Muscle layer of colon (tissue), 2 donors: ENCODE data around the gene ZNF606.
"Not testable (repeated sequence)": the region's sequence is repeated elsewhere in the genome, so short reads cannot be mapped to it uniquely, and the experiment has no call there.

ENCODE experiments used
- H3K27ac ChIP-seq: one replicate; pipeline ENCODE4 v1.7.0; 2013; ENCODE audit warnings: low read depth, mild to moderate bottlenecking, low read length, moderate library complexity
- H3K27me3 ChIP-seq, 2 donors: one replicate each; pipeline ENCODE4 v1.7.0; 2013; ENCODE audit warnings: low read length in 2 of 2, mild to moderate bottlenecking in 2 of 2; ENCODE audit not compliant: insufficient read depth in 2 of 2, control insufficient read depth in 1 of 2
- H3K36me3 ChIP-seq: one replicate; pipeline ENCODE4 v1.7.0; 2013; ENCODE audit warnings: mild to moderate bottlenecking, low read length; ENCODE audit not compliant: insufficient read depth
- H3K4me1 ChIP-seq: one replicate; pipeline ENCODE4 v1.7.0; 2013; ENCODE audit warnings: mild to moderate bottlenecking, low read length; ENCODE audit not compliant: insufficient read depth
- H3K4me3 ChIP-seq, 2 donors: one replicate each; pipeline ENCODE4 v1.7.0; 2013; ENCODE audit warnings: low read length in 2 of 2, low read depth in 1 of 2, mild to moderate bottlenecking in 1 of 2, moderate library complexity in 1 of 2
- H3K9ac ChIP-seq: one replicate; pipeline ENCODE4 v1.7.0; 2013; ENCODE audit warnings: low read length
- H3K9me3 ChIP-seq: one replicate; pipeline ENCODE4 v1.7.0; 2013; ENCODE audit warnings: mild to moderate bottlenecking, low read length
- donor health status: abdominal sarcoma.
- donor health status: Adenocarcinoma of cecum.

ZNF606 gene

GRCh38 chr19:58009301-58009665, 6.7 kb upstream of the ZNF606 start:
- no peaks in the 10 kb centered on the region for H3K4me1 ChIP-seq
- peaks cover 27% of the 10 kb centered on the region for H3K9me3 ChIP-seq
- peak overlapping the region in 1 of 2 donors; percentile 11 for H3K4me3 ChIP-seq
- no peak overlapping the region for H3K27ac ChIP-seq
- H3K9ac ChIP-seq: no peak overlapping the region
- H3K27me3 ChIP-seq: no peaks in the 10 kb centered on the region
- H3K36me3 ChIP-seq: peaks cover 19% of the 10 kb centered on the region

GRCh38 chr19:58008877-58009276, 6.3 kb upstream of the ZNF606 start:
- not testable (repeated sequence) for H3K9ac ChIP-seq, H3K27ac ChIP-seq, H3K4me1 ChIP-seq, H3K27me3 ChIP-seq
- Histone ChIP-seq H3K9me3 (peaks cover 30% of the 10 kb centered on the region), H3K36me3 (peaks cover 19% of the 10 kb centered on the region), H3K4me3 (peak overlapping the region in 1 of 2 donors; percentile 11)

GRCh38 chr19:58007285-58007684, 4.7 kb upstream of the ZNF606 start:
- H3K36me3 ChIP-seq: peaks cover 19% of the 10 kb centered on the region
- H3K9me3 ChIP-seq: peaks cover 37% of the 10 kb centered on the region
- peak overlapping the region in 1 of 2 donors; percentile 23 for H3K4me3 ChIP-seq
- H3K9ac ChIP-seq: no peak overlapping the region
- no peaks in the 10 kb centered on the region for H3K27me3 ChIP-seq
- peaks cover 8% of the 10 kb centered on the region for H3K4me1 ChIP-seq
- H3K27ac ChIP-seq: no peak overlapping the region

GRCh38 chr19:58003174-58003828, 681 bp upstream of the ZNF606 start:
- Histone ChIP-seq H3K9ac (peak overlapping the region; percentile 56), H3K4me1 (peaks cover 19% of the 10 kb centered on the region), H3K36me3 (peaks cover 36% of the 10 kb centered on the region), H3K9me3 (peaks cover 54% of the 10 kb centered on the region), H3K27ac (peak overlapping the region; percentile 73), H3K4me3 (peak overlapping the region; percentile 59 to 99), H3K27me3 (no peaks in the 10 kb centered on the region)

GRCh38 chr19:58001895-58002369, 688 bp downstream of the ZNF606 start:
- peaks cover 50% of the 10 kb centered on the region for H3K36me3 ChIP-seq
- H3K9me3 ChIP-seq: peaks cover 55% of the 10 kb centered on the region

GRCh38 chr19:58000677-58001076, 1.9 kb downstream of the ZNF606 start:
- Histone ChIP-seq H3K4me1 (peaks cover 19% of the 10 kb centered on the region), H3K27ac (no peak overlapping the region), H3K36me3 (peaks cover 55% of the 10 kb centered on the region), H3K4me3 (peak overlapping the region in 1 of 2 donors; percentile 99), H3K9me3 (peaks cover 54% of the 10 kb centered on the region), H3K9ac (no peak overlapping the region), H3K27me3 (no peaks in the 10 kb centered on the region)

More at GRCh38 chr19:58001895-58002369, 688 bp downstream of the ZNF606 start:
- Histone ChIP-seq H3K4me1 (peaks cover 19% of the 10 kb centered on the region), H3K9ac (peak overlapping the region; percentile 77), H3K27me3 (no peaks in the 10 kb centered on the region), H3K4me3 (peak overlapping the region; percentile 59 to 99), H3K27ac (peak overlapping the region; percentile 73)

GRCh38 chr19:57992841-57993240, 9.8 kb downstream of the ZNF606 start:
- Histone ChIP-seq H3K9ac (no peak overlapping the region), H3K4me1 (no peaks in the 10 kb centered on the region), H3K36me3 (peaks cover 64% of the 10 kb centered on the region), H3K27me3 (no peaks in the 10 kb centered on the region), H3K27ac (no peak overlapping the region), H3K4me3 (no peak overlapping the region), H3K9me3 (peaks cover 56% of the 10 kb centered on the region)

- peak overlapping the region in 1 of 2 donors; percentile 46 for H3K4me3 ChIP-seq
- H3K27ac ChIP-seq: no peak overlapping the region
These were observed 23.9 kb downstream of the ZNF606 start for GRCh38 chr19:57978586-57979289.

GRCh38 chr19:57974434-57974833, 28.2 kb downstream of the ZNF606 start, which contains the start of gene C19orf18:
C19orf18 (minus strand) TSS chr19:57974534; CDS start chr19:57974432, 102 bp downstream.
- Histone ChIP-seq H3K27me3 (no peaks in the 10 kb centered on the region), H3K4me3 (peak within 1 kb of the TSS in 1 of 2 donors; percentile 32), H3K36me3 (peaks cover 21% of the 10 kb centered on the region), H3K27ac (no peak within 1 kb of the TSS), H3K9ac (no peak within 1 kb of the TSS), H3K4me1 (no peaks in the 10 kb centered on the region), H3K9me3 (peaks cover 81% of the 10 kb centered on the region)

More at GRCh38 chr19:57978586-57979289, 23.9 kb downstream of the ZNF606 start:
- Histone ChIP-seq H3K27me3 (no peaks in the 10 kb centered on the region), H3K36me3 (peaks cover 64% of the 10 kb centered on the region), H3K9me3 (peaks cover 94% of the 10 kb centered on the region), H3K4me1 (no peaks in the 10 kb centered on the region), H3K9ac (no peak overlapping the region)

- H3K36me3 ChIP-seq: no peaks in the 10 kb centered on the region
- H3K27ac ChIP-seq: no peak overlapping the region
- H3K9me3 ChIP-seq: peaks cover 13% of the 10 kb centered on the region
- no peak overlapping the region for H3K4me3 ChIP-seq
- no peak overlapping the region for H3K9ac ChIP-seq
- H3K4me1 ChIP-seq: no peaks in the 10 kb centered on the region
- H3K27me3 ChIP-seq: no peaks in the 10 kb centered on the region
These were observed 37.9 kb downstream of the ZNF606 start for GRCh38 chr19:57964761-57965160.

- Histone ChIP-seq H3K9me3 (peaks cover 17% of the 10 kb centered on the region), H3K4me1 (no peaks in the 10 kb centered on the region), H3K4me3 (no peak overlapping the region), H3K27ac (no peak overlapping the region), H3K9ac (no peak overlapping the region), H3K27me3 (no peaks in the 10 kb centered on the region), H3K36me3 (no peaks in the 10 kb centered on the region)
These were observed 40.8 kb downstream of the ZNF606 start for GRCh38 chr19:57961785-57962184.
